Esophagus muscularis mucosa (tissue), 3 donors: ENCODE measurements around the gene ZNF436.
A peak's percentile ranks its signal among the peaks of the same experiment; 100 is the strongest.

Experiments
- POLR2A ChIP-seq: fragments of 450-650 bp; IDR thresholded peaks from one replicate; pipeline ENCODE4 v1.6.1; 2017; ENCODE audit warnings: antibody characterized with exemption, moderate library complexity, mild to moderate bottlenecking, low read depth
- POLR2AphosphoS5 ChIP-seq, 2 donors: sonication (generic); formaldehyde crosslinking; IDR thresholded peaks; one replicate each; pipeline ENCODE4 v1.6.1; 2017; ENCODE audit warnings: antibody characterized with exemption in 2 of 2
- TF ChIP-seq, protein P1 (sequence below), 3 experiments: fragments of 200-600 bp in 2 of 3; fragments of 450-650 bp in 1 of 3; sonication (generic) in 2 of 3; IDR thresholded peaks; one replicate each; pipeline ENCODE4 v1.5.1; 2017 to 2019; ENCODE audit warnings: antibody characterized with exemption in 3 of 3, mild to moderate bottlenecking in 2 of 3, moderate library complexity in 1 of 3

DNA sequence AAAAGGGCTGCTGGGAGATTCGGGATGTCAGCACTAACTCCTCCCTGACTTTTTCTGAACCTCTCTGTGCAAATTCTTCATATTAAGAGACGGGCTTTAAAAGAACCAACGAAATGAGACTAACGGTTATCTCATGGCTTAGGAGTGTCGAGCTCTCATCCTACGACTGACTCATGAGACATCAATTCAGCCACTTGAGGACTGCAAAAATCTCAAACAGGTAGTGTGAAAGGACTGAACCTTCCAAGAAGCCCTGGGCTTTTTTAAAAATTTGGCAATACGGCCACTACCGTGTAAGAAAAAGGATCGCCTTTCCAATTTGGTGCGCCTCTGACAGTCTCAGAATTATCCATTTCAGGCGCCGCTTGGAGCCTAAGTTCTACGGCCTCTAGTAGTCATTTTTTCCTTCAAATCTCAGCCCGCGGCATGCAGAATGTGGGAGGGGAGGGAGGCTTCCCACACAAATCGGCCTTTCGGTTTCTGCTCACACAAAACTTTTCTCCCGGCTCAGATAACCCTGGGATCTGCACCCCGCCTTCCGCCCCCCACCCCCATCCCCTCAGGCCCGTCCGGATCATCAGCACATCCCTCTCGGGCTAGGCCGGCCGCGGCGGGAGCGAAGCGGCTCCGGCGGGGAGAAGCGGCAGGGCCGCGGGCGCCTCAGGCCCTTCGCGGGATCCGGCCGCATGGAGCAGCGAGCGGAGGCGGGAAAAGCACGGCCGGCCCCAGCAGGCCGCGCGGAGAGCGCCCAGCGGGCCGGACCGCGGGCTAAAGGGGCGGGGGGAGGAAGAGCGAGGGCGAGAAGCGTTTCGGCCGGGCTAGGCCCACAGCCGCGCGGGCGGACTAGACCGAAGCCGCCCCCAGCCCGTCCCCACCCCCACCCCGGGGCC lies 26.2 kb downstream of the ZNF436 start:
- TF ChIP-seq POLR2A (no peak), POLR2AphosphoS5 (IDR thresholded peaks at IDR 0.05) (peak in 1 of 2 donors; percentile 35)
- TF ChIP-seq, protein P1, sequence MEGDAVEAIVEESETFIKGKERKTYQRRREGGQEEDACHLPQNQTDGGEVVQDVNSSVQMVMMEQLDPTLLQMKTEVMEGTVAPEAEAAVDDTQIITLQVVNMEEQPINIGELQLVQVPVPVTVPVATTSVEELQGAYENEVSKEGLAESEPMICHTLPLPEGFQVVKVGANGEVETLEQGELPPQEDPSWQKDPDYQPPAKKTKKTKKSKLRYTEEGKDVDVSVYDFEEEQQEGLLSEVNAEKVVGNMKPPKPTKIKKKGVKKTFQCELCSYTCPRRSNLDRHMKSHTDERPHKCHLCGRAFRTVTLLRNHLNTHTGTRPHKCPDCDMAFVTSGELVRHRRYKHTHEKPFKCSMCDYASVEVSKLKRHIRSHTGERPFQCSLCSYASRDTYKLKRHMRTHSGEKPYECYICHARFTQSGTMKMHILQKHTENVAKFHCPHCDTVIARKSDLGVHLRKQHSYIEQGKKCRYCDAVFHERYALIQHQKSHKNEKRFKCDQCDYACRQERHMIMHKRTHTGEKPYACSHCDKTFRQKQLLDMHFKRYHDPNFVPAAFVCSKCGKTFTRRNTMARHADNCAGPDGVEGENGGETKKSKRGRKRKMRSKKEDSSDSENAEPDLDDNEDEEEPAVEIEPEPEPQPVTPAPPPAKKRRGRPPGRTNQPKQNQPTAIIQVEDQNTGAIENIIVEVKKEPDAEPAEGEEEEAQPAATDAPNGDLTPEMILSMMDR (IDR thresholded peaks at IDR 0.05) = no peak
